Measurements from ENCODE around the gene OSCAR.
A peak's percentile ranks its signal among the peaks of the same experiment; 100 is the strongest.

OSCAR gene

DNA sequence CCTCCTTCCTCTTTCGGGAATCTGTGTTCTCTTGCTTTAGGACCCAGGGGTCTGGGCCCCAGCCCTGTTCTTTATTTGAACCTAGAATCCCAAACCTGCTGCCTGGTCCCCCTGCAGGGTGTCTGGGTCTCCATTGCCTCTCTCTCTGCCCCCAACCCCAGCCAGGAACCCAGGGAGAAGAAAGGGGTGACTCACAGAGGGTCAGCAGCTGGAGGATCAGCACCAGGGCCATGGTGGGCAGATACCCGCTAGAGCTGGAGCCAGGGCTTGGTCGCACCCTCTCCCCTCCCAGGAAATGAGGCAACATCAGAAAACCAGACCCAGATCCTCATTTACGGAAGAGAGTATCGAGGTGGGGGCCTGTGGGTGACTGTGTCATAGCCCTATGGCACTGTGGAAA is at the start of gene OSCAR:
OSCAR (minus strand) TSS at position 243 of the 400 bp plus-strand sequence; CDS start at position 232, 11 bp downstream.
- DNase-seq = no peak

GRCh38 chr19:54149021-54149812 is 48.6 kb upstream of the OSCAR start:
- DNase-seq = no peak

DNA sequence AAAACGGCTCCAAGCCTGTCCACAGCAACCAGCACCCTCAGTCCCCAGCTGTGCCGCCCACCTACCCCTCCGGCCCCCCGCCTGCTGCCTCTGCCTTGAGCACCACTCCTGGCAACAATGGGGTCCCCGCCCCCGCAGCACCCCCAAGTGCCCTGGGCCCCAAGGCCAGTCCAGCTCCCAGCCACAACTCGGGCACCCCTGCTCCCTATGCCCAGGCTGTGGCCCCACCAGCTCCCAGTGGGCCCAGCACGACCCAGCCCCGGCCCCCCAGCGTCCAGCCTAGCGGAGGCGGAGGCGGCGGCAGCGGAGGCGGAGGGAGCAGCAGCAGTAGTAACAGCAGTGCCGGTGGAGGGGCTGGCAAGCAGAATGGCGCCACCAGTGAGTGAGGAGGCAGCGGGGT is 47.6 kb upstream of the OSCAR start:
- DNase-seq = no peak

- DNase-seq = no peak
Measured at GRCh38 chr19:54147676-54148075, 47.1 kb upstream of the OSCAR start.

DNA sequence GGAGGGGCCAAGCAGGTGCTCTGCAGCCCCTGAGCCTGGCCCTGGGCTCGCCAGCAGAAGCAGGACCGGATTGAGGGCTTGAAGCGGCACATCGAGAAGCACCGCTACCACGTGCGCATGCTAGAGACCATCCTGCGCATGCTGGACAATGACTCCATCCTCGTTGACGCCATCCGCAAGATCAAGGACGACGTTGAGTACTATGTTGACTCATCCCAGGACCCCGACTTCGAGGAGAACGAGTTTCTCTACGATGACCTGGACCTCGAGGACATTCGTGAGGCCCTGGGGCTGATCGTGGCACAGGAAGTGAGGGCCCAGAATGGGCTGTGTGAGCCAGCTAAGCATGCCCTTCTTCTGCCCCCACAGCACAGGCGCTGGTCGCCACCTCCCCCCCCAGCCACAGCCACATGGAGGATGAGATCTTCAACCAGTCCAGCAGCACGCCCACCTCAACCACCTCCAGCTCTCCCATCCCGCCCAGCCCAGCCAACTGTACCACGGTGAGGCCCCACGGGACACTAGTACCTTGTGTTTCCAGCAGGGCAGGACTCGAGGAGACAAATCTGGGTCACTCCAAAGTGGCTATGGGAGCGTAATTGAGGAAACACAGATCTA is 45.0 kb upstream of the OSCAR start:
- DNase-seq = no peak

GRCh38 chr19:54142166-54142780 is 41.7 kb upstream of the OSCAR start:
- no peak for DNase-seq

DNA sequence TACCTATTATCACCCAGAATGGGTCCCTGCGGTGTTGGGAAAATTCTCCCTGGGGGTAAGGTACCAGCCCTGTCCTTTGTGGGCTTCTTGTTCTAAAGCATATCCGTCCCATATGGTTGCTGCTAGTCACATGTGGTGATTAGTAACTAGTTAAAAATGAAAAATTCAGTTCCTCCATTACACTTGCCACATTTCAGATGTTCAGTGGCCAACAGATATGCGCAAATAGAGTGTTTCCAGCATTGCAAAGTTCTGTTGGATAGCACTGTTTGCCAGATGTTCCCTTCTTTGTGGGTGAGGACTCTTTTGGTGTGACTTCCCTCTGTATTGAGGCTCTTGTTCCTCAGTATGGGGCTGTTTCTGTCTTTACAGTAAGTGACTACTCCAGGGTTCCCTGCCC is 40.8 kb upstream of the OSCAR start:
- no peak for DNase-seq

GRCh38 chr19:54138489-54139256 is 38.1 kb upstream of the OSCAR start:
- no peak for DNase-seq

- no peak for DNase-seq
Measured at GRCh38 chr19:54137699-54138488, 37.3 kb upstream of the OSCAR start, which contains the start of gene CNOT3. TSS of gene CNOT3 (plus strand) at chr19:54137762. CDS start at chr19:54142979, 5,217 bp downstream.

DNA sequence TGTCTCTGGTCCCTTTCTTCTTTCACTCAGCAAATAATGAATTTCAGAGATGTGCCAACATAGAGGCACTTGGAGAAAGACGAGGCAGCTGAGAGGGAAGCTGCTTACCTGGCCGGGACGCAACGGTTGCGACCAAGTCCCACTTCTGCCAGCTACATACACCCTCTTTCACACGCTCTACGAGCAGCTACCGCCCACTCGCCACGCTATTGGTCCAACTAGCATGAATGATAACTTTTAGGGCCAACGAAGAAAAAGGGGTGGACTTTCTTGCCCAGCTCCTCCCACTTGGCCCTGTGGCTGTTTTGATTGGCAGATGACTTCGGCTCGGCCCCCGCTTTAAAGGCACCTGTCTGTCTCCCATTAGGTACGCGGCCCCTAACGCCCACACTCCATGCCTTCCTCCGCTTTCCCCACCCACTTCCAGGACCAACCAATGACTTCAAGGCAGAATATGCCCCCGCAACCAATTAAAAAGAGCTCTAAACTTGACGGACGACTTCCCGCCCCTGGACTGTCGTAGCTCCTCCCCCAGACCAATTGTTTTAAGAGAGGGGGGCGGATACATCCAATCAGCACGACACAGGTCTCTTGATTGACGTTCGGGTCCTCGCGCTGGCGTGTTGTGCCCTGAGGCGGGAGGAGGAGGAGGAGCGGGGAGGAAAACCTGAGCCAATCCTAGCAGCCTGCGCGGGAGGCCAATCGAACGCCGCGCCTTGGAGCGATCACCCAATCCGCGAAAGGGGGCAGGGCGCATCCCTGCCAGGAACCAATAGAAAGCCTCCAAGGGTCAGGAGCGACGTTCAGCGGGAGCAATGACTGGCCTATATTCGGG is 36.5 kb upstream of the OSCAR start:
- DNase-seq = peak; percentile 100

DNA sequence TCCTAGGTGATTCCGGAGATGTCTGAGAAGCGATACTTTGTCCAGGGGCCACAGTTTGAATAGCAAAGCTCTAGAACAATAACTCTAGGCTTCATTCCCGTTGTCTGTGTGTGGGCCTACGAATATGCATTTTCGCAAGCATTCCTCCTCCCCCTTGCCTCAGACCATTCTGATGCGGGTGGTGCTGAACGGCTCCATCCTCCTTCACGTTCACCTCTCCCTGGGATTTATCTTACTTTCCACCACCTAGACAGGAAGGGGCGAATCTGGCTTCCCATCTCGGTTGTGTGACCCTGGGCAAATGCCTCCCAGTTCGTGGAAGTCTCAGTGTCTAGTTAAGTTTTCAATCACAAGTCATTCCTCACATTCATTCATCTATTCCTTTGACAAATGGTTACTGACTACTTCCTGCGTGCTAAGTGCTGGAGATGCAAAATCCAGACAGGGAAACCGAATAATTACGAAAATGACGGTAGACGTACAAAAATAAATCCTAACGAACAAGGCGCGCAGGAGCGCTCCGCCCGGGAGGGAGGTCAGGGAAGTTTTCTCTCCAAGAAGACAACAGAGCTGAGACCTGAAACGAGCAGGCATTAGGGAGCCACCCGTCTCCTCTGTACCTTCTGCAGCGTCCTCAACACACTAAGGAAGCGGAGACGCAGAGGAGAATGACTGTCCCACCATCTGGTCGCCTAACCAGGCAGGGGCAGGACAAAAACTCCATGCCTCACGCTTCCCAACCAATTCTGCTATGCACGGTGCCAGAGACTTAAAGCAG is 35.7 kb upstream of the OSCAR start:
- no peak for DNase-seq

DNA sequence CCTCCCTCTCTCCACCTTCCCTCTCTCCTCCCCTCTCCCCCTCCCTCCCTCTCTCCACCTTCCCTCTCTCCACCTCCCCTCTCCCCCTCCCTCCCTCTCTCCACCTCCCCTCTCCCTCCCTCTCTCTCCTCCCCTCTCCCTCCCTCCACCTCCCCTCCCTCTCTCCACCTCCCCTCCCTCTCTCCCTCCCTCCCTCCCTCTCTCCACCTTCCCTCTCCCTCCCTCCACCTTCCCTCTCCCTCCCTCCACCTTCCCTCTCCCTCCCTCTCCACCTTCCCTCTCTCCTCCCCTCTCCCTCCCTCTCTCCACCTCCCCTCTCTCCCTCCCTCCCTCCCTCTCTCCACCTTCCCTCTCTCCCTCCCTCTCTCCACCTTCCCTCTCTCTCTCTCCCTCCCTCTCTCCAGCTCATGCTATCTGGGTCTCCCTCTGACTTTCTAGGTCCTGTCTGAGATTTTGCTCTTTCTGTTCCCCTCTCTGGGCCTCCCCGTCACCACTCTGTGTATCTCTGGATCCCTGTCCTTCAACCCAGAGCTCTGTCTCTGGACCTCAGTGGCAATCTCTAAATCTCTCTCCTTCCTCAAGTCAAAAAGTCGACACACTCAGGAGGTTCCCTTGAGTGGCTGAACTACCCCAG is 33.5 kb upstream of the OSCAR start:
- no peak for DNase-seq

GRCh38 chr19:54133312-54133956 is 32.8 kb upstream of the OSCAR start:
- peak; percentile 37 for DNase-seq

DNA sequence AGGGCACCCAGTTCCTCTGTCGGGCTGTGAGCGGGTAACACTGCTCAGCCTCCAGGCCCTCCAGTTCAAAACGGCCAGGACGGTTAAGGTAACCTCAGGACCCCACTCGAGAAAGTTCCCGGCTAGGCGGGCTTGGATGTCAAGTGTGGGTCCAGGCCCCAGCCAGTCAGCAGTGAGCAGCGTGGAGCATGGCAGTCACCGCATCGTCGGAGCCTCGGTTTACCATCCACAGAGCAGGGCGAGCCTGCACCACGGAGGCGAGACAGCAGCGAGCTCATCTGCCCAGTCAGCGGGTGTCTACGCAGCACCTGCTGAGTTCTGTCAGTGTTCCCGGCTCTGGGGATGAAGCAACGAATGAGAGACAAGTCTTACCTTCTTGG is 29.0 kb upstream of the OSCAR start:
- no peak for DNase-seq

GRCh38 chr19:54128796-54129616 is 28.4 kb upstream of the OSCAR start:
- no peak for DNase-seq

DNA sequence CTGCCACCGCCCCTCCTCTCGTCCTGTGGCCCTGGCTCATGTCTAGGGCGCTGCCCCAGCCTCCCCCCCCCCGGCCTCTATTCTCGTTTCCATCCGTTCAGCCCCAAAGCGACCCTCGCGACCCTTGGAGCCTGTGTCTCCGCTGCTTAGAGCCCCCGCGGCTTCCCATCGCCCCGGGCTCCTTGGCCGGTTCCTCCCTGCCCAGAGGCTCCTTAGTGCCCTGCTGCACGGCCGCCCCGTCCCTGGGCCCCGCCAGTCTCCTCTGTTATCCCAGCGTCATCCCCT is 27.8 kb upstream of the OSCAR start:
- DNase-seq = no peak

DNA sequence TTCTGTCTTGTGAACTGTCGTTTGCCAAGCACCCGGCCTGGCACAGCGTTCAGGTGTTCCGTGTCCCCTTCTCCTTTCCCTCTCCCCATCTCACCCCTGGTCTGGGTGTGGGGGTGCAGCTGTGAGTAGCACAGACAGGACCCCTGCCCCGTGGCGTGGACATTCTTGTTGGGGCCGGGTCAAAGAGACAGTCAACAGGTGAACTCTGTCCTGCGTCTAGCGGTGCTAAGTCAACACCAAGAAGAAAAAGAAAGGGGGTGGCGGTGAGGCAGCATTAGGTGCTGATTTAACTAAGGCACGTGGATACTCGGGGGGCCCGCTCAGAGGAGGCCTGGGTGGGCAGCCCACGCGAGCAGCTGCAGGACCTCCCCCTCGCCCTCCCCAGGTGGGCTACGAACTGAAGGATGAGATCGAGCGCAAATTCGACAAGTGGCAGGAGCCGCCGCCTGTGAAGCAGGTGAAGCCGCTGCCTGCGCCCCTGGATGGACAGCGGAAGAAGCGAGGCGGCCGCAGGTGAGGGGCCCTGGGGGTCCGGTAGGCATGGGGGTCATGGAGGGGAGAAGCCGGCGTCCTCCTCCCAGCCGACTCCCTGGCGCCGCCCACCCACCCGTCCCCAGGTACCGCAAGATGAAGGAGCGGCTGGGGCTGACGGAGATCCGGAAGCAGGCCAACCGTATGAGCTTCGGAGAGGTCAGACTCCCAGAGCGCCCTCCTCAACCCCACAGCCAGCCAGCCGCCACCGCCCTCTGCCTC is 27.3 kb upstream of the OSCAR start:
- DNase-seq = no peak

DNA sequence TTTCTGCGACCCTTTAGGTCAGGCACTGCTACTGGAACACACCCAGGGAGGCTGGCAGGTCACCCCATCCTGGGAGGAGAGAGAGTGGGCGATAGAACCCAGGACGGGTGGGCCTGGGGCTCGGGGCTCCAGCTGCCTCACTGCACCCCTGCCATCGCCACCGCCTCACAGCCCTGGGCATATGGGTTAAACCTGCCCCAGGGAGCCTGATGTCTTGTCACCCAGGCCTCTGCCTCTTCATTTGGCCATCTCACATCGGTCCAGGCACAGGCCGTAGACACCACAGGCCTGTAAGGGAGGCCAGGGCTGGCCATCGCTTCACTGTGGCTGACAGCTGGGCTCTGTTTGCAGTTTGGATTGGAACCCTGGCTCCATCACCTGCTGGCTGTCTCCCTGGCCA is 25.1 kb upstream of the OSCAR start:
- DNase-seq = no peak

Measured in NCI-H774 (cell line).